Activated CD4-positive, alpha-beta T cell treated with anti-CD3 and anti-CD28 coated beads, Interleukin-2, amount 10 ng/mL, durations not matched to agents 7 days and 5 days (primary cell): ENCODE measurements around the gene FAM43B. TPM values are rescaled to one million over a fixed set of nuclear protein-coding genes. Genes with fewer than 3 reads are reported as not detected.

ENCODE experiments used
- CTCF ChIA-PET: fragments of 350-600 bp; sonication (Branson Sonifier 250); formaldehyde crosslinking; loops from one replicate; lab custom pipeline; 2021; ENCODE audit warnings: antibody characterized with exemption; lab: Charles Lee
- POLR2A ChIA-PET: fragments of 350-600 bp; sonication (Branson Sonifier 250); formaldehyde crosslinking; loops from one replicate; lab custom pipeline; 2021; ENCODE audit warnings: antibody characterized with exemption; lab: Charles Lee
- DNase-seq: peaks from one replicate; pipeline ENCODE4 v3.0.0-alpha.2; 2020
- H3K27ac Mint-ChIP-seq: one replicate; pipeline ENCODE4 v1.8.0; 2021; ENCODE audit warnings: mild to moderate bottlenecking, moderate library complexity, mixed read lengths
- H3K27me3 Mint-ChIP-seq: one replicate; pipeline ENCODE4 v1.8.0; 2021; ENCODE audit warnings: mixed read lengths
- H3K36me3 Mint-ChIP-seq: one replicate; pipeline ENCODE4 v1.8.0; 2021; ENCODE audit warnings: low read depth, mixed read lengths
- H3K4me1 Mint-ChIP-seq: one replicate; pipeline ENCODE4 v1.8.0; 2021; ENCODE audit warnings: mixed read lengths
- H3K4me3 Mint-ChIP-seq: one replicate; pipeline ENCODE4 v1.8.0; 2021; ENCODE audit warnings: mild to moderate bottlenecking, moderate library complexity, mixed read lengths
- H3K9me3 Mint-ChIP-seq: one replicate; pipeline ENCODE4 v1.8.0; 2021; ENCODE audit warnings: mixed read lengths
- total RNA-seq, 2 experiments: library from RNA; stranded (reverse); gene quantifications; one replicate each; pipeline ENCODE4 v1.2.3, GENCODE V29; 2021

FAM43B gene
- total RNA-seq, 2 experiments from 2014 or later = not detected

DNA sequence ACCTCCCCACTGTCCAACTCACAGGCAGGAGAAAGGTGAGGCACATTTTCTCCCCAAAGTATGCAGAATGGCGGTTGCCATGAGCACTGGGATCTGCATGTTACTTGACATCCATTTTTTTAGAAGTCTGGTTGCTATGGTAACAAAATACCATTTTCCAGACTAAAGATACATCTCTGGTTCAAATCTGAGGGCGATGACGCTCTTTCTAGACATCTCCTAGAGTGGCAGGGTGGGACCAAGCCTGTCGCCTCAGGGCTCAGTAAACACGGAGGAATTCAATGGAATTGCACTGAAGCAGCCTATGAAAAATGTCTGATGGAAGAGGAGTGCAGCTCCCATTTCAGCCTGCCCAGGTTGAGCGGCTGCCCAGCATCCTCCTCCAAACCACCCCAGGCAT lies 21.5 kb upstream of the FAM43B start:
- H3K36me3 Mint-ChIP-seq = no peaks in the 10 kb centered on the region
- POLR2A ChIA-PET = no interaction called here
- CTCF ChIA-PET = interaction anchor here (0.6 kb wide), 1 partner anchor 417 kb away, joined by 3 read pairs; no protein-coding TSS in a partner anchor
- no peaks in the 10 kb centered on the region for H3K4me1 Mint-ChIP-seq
- H3K4me3 Mint-ChIP-seq = no peak overlapping the region
- H3K27ac Mint-ChIP-seq = no peak overlapping the region
- H3K9me3 Mint-ChIP-seq = no peaks in the 10 kb centered on the region
- peaks cover 50% of the 10 kb centered on the region for H3K27me3 Mint-ChIP-seq
- no peak for DNase-seq

DNA sequence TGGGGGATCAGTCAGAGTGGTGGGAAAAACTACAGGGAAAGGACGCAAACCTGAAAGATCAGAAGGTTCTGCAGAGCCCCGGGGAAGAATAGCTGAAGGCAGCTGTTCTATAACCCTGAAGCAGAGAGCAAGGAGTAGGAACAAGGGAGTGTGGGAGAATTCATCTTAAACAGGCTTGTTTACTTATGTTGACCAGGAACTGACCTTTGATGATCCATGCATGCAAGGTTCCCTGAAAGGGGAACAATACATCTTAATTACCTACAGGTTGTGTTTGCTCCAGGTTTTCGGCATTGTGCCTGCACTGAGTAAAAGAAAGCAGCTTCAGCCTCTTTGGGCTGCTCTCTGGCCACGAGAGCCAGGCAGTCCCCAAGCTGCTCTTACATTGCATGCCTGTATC lies 18.7 kb upstream of the FAM43B start:
- H3K9me3 Mint-ChIP-seq = no peaks in the 10 kb centered on the region
- H3K27me3 Mint-ChIP-seq = peaks cover 47% of the 10 kb centered on the region
- no peaks in the 10 kb centered on the region for H3K36me3 Mint-ChIP-seq
- no peak overlapping the region for H3K27ac Mint-ChIP-seq
- no peak for DNase-seq
- no peak overlapping the region for H3K4me3 Mint-ChIP-seq
- H3K4me1 Mint-ChIP-seq = no peaks in the 10 kb centered on the region
- ChIA-PET POLR2A (no interaction called here), CTCF (no interaction called here)

DNA sequence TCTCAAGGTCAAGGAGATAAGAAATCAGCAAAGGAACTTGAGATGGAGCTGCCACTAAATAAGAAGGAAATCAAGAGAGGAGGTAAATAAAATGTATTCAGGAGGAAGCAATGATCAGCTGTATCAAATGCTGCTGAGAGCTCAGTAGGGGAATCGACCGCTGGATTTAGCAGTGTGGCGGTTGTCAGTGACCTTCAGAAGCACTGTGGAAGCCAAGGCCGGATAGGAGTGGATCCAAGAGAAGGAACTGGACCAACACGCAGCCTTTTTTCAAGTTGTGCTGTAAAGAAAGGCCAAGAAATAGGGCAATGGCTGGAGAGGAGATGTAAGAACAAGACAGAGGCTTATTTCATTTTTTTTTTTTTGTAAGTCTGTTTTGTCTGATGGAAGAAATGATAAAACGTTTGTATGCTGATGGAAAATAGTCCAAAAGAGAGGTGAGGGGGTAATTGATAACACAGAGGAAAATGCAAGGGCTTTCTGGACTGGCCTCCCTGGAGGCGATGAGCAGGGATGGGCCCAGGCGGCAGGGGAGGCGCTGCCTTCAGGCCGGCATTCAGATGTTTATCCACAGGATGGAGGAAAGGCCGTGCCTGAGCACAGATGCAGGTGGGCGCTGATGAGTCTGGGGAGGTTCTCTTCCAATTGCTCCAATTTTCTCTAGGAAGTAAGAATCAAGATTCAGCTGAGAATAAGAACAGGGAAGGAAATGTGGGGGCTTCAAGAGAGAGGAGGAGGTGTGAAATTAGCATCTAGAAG lies 17.5 kb upstream of the FAM43B start:
- Mint-ChIP-seq H3K36me3 (no peaks in the 10 kb centered on the region), H3K27ac (no peak overlapping the region), H3K27me3 (peaks cover 46% of the 10 kb centered on the region), H3K4me1 (no peaks in the 10 kb centered on the region), H3K4me3 (no peak overlapping the region), H3K9me3 (no peaks in the 10 kb centered on the region)
- CTCF ChIA-PET = no interaction called here
- POLR2A ChIA-PET = no interaction called here
- no peak for DNase-seq

DNA sequence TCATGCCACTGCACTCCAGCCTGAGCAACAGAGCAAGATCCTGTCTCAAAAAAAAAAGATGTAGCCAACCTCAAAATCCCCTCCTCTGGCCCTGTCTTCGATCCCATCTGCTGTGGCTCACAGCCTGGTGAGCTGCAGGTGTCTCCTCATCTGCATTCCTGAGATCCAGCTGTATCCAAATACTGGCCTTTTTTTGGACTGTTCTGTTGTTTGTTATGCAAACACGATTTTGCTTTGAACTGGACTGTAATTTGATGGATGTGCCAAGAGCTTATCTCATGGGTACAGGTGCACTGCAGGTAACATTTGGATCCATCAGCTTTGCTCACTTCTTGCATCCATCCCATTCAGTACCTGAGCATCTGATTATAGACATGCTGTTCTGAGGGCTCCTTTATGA lies 14.1 kb upstream of the FAM43B start:
- H3K9me3 Mint-ChIP-seq = no peaks in the 10 kb centered on the region
- H3K4me1 Mint-ChIP-seq = no peaks in the 10 kb centered on the region
- POLR2A ChIA-PET = no interaction called here
- CTCF ChIA-PET = interaction anchor here (0.6 kb wide), 1 partner anchor 10 kb away, joined by 3 read pairs; no protein-coding TSS in a partner anchor
- H3K36me3 Mint-ChIP-seq = no peaks in the 10 kb centered on the region
- no peak overlapping the region for H3K4me3 Mint-ChIP-seq
- no peak overlapping the region for H3K27ac Mint-ChIP-seq
- DNase-seq = no peak
- peaks cover 38% of the 10 kb centered on the region for H3K27me3 Mint-ChIP-seq

DNA sequence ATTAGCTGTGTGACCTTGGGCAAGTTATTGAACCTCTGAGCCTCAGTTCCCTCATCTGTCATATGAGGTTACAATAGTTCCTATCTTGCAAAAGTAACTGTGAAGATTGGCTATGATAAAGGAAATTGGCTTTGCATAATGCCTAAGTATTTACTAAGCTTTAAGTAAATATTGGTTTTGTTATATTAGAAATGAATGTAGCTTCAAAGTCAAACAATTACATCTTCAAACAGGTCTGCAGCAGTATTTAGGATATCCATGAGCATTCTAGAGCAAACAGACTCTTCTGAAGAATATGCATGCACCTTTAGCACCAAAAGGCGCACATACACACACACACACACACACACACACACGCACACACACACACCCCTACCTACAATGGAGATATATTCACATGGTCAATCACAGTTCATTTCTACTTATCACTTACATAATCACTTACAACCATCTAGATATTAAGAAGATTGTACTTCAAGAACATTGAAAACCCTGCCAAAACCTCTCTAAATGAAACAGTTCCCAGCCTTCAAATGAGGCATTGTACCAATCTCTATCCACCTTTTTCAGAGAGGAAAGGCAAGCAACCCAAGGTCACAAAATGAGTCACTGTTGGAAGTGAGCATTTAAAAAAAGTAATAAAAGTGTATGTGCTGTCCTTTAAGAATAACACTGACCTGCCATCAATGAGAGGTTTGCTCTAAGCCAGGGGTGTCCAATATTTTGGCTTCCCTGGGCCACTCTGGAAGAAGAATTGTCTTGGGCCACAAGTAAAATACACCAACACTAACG lies 13.4 kb upstream of the FAM43B start:
- H3K36me3 Mint-ChIP-seq = no peaks in the 10 kb centered on the region
- H3K9me3 Mint-ChIP-seq = no peaks in the 10 kb centered on the region
- H3K4me3 Mint-ChIP-seq = no peak overlapping the region
- H3K27me3 Mint-ChIP-seq = peaks cover 38% of the 10 kb centered on the region
- no peaks in the 10 kb centered on the region for H3K4me1 Mint-ChIP-seq
- DNase-seq = no peak
- no peak overlapping the region for H3K27ac Mint-ChIP-seq
- ChIA-PET CTCF (interaction anchor here (0.6 kb wide), 1 partner anchor 10 kb away, joined by 3 read pairs; no protein-coding TSS in a partner anchor), POLR2A (no interaction called here)

DNA sequence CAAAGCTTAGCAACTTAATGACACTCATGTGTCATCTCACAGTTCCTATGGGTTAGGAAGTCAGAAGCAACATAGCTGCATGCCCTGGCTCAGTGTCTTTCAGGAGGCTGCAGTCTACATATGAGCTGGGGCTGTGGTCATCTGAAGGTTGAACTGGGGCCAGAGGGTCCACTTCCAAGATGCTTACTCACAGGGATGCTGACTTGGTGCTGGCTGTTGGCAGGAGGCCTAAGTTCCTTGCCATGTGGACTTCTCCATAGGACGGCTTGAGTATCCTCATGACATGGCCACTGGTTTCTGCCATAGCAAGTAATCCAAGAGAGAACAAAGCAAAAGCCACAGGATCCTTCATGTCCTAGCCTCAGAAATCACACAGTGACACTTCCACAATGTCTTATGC lies 12.1 kb upstream of the FAM43B start:
- POLR2A ChIA-PET = no interaction called here
- Mint-ChIP-seq H3K36me3 (no peaks in the 10 kb centered on the region), H3K27me3 (peaks cover 35% of the 10 kb centered on the region), H3K27ac (no peak overlapping the region), H3K9me3 (no peaks in the 10 kb centered on the region), H3K4me1 (no peaks in the 10 kb centered on the region), H3K4me3 (no peak overlapping the region)
- no peak for DNase-seq
- CTCF ChIA-PET = no interaction called here

GRCh38 chr1:20546637-20547036 lies 5.7 kb upstream of the FAM43B start:
- no peaks in the 10 kb centered on the region for H3K4me1 Mint-ChIP-seq
- CTCF ChIA-PET = interaction anchor here (0.6 to 0.8 kb wide), 2 partner anchors 34 to 1950 kb away, joined by 3 read pairs; no protein-coding TSS in a partner anchor
- POLR2A ChIA-PET = no interaction called here
- DNase-seq = no peak
- H3K27ac Mint-ChIP-seq = no peak overlapping the region
- H3K36me3 Mint-ChIP-seq = no peaks in the 10 kb centered on the region
- no peaks in the 10 kb centered on the region for H3K9me3 Mint-ChIP-seq
- H3K27me3 Mint-ChIP-seq = peaks cover 38% of the 10 kb centered on the region
- H3K4me3 Mint-ChIP-seq = no peak overlapping the region

DNA sequence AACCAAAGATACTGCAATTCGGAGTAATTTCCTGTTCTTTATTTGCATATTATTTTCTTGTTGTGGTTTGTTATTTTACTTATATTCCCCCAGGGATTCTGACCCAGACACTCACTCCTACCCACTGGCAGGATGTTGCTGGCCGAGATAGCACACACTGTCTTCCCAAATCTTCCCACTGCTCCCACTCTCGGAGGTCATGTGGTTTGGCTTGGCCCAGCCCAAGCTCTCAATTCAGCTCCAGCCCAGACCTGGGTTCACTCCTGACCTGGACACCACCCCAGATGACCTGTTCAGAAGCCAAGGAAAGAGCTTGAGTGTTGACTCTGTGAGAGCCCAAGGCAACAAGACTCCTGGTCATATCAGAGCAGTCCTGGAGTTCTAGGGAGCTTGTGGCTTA lies 1.2 kb upstream of the FAM43B start:
- H3K4me3 Mint-ChIP-seq = no peak overlapping the region
- H3K36me3 Mint-ChIP-seq = no peaks in the 10 kb centered on the region
- ChIA-PET POLR2A (no interaction called here), CTCF (interaction anchor here (0.5 to 0.6 kb wide), 2 partner anchors 405 to 1146 kb away, joined by 3 to 4 read pairs; no protein-coding TSS in a partner anchor)
- no peak for DNase-seq
- no peaks in the 10 kb centered on the region for H3K9me3 Mint-ChIP-seq
- H3K4me1 Mint-ChIP-seq = peaks cover 3% of the 10 kb centered on the region
- peaks cover 30% of the 10 kb centered on the region for H3K27me3 Mint-ChIP-seq
- H3K27ac Mint-ChIP-seq = no peak overlapping the region

GRCh38 chr1:20552728-20553445 lies 514 bp downstream of the FAM43B start:
- H3K27me3 Mint-ChIP-seq = peaks cover 25% of the 10 kb centered on the region
- POLR2A ChIA-PET = no interaction called here
- H3K27ac Mint-ChIP-seq = no peak overlapping the region
- H3K36me3 Mint-ChIP-seq = no peaks in the 10 kb centered on the region
- no peaks in the 10 kb centered on the region for H3K9me3 Mint-ChIP-seq
- peaks cover 3% of the 10 kb centered on the region for H3K4me1 Mint-ChIP-seq
- no peak for DNase-seq
- CTCF ChIA-PET = no interaction called here
- no peak overlapping the region for H3K4me3 Mint-ChIP-seq

- DNase-seq = no peak
- CTCF ChIA-PET = no interaction called here
- Mint-ChIP-seq H3K4me1 (peaks cover 3% of the 10 kb centered on the region), H3K27ac (no peak overlapping the region), H3K27me3 (peaks cover 18% of the 10 kb centered on the region), H3K9me3 (no peaks in the 10 kb centered on the region), H3K4me3 (no peak overlapping the region), H3K36me3 (no peaks in the 10 kb centered on the region)
- POLR2A ChIA-PET = no interaction called here
Observed at GRCh38 chr1:20555025-20555757, 2.8 kb downstream of the FAM43B start.

DNA sequence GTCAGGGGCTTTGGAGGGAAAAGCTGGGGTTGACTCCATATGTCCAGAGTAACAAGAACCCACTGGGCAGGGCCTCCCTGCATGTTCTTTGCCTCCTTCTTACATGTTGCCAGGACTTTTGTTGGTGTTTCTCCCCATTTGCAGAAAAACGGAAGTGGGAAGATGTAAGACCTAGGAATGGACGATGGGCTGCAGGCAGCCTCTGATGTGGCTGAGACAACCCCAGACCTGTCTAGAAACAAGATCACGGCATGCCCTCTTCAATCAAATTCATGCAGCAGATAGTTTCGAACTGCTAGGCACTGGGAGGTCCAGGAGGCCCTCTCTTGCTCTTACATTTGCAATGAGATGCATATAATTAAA lies 3.4 kb downstream of the FAM43B start:
- H3K4me3 Mint-ChIP-seq = no peak overlapping the region
- H3K36me3 Mint-ChIP-seq = no peaks in the 10 kb centered on the region
- ChIA-PET CTCF (no interaction called here), POLR2A (no interaction called here)
- peaks cover 18% of the 10 kb centered on the region for H3K27me3 Mint-ChIP-seq
- peaks cover 3% of the 10 kb centered on the region for H3K4me1 Mint-ChIP-seq
- no peak for DNase-seq
- H3K9me3 Mint-ChIP-seq = no peaks in the 10 kb centered on the region
- no peak overlapping the region for H3K27ac Mint-ChIP-seq

DNA sequence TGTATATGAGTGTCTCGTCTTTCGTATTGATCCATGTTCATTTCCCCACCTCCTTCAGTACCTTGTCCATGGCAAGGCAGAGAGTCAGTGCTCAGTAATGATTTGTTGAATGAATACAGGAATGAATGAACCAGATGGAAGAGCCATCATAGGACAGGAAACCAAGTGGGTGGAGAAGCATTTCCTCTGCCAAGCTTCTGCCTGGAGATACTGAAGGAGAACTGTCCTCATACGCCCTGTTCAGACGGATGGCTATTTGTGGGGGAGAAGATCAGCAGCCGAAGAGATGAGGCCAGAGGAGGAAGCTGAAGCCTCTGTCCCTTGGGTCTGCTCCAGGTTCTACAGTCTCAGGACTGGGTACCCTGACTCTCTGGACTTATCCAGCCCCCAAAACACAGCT lies 5.8 kb downstream of the FAM43B start:
- H3K4me1 Mint-ChIP-seq = peaks cover 3% of the 10 kb centered on the region
- POLR2A ChIA-PET = no interaction called here
- no peak for DNase-seq
- no peak overlapping the region for H3K4me3 Mint-ChIP-seq
- no peaks in the 10 kb centered on the region for H3K9me3 Mint-ChIP-seq
- CTCF ChIA-PET = no interaction called here
- H3K27me3 Mint-ChIP-seq = peaks cover 4% of the 10 kb centered on the region
- H3K36me3 Mint-ChIP-seq = no peaks in the 10 kb centered on the region
- no peak overlapping the region for H3K27ac Mint-ChIP-seq
